ENCODE measurements around the gene RTN4. TPM values are rescaled to one million over a fixed set of nuclear protein-coding genes. Genes with fewer than 3 reads are reported as not detected.

Gene RTN4
- polyA plus RNA-seq, 1 donor (not counting 4 experiments of a cell fraction or from before 2014, with no cell fraction given), result 406 TPM

DNA sequence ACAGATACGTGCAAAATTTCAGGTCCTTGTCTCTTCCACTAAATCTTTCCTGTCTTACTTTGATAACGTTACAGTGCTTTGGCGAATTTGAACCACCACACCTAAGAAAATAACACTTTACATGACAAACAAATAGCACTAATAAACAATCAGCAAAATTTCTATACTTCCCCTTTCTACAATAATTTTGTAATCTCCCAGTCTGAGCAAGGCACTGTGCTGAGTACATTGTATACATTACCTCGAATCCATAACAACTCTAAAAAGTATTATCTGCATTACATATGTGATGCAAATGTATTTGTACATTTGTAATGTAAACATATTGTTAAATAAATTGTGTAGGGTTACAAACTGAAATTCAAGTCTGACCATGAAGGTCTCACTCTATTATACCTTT lies 49.9 kb downstream of the RTN4 start:
- Histone ChIP-seq H4K20me1 (ENCODE audit: control insufficient read depth, extremely low read depth, insufficient read depth, low read length) (peaks cover 24% of the 10 kb centered on the region), H3K9ac (ENCODE audit: control insufficient read depth, extremely low read depth, insufficient read depth, low read length) (no peak overlapping the region), H3K27ac (ENCODE audit: control insufficient read depth, insufficient read depth, low read length) (peak overlapping the region; percentile 3), H3K27me3 (ENCODE audit: control insufficient read depth, extremely low read depth, insufficient read depth, low read length) (no peaks in the 10 kb centered on the region), H2AFZ (ENCODE audit: control insufficient read depth, low read length) (no peak overlapping the region), H3K9me3 (ENCODE audit: control insufficient read depth, low read depth, low read length) (no peaks in the 10 kb centered on the region), H3K4me2 (ENCODE audit: control insufficient read depth, extremely low read depth, insufficient read depth, low read depth, low read length) (peak overlapping the region; percentile 61), H3K4me3 (ENCODE audit: control insufficient read depth in 2 of 3, extremely low read depth in 1 of 3, insufficient read depth in 2 of 3, low read depth in 1 of 3, low read length in 3 of 3) (no peak overlapping the region), H3K36me3 (ENCODE audit: control insufficient read depth in 2 of 2, extremely low read depth in 1 of 2, insufficient read depth in 2 of 2, low read length in 2 of 2) (no peaks in the 10 kb centered on the region), H3K4me1 (ENCODE audit: control insufficient read depth, extremely low read depth, insufficient read depth, low read length) (peaks cover 35% of the 10 kb centered on the region), H3K9me1 (ENCODE audit: control insufficient read depth, extremely low read depth, insufficient read depth, low read length) (peaks cover 2% of the 10 kb centered on the region), H3K79me2 (ENCODE audit: control insufficient read depth, insufficient read depth, low read length) (peaks cover 100% of the 10 kb centered on the region)
- FAIRE-seq, result no peak
- TF ChIP-seq EZH2 (IDR thresholded peaks at IDR 0.05; ENCODE audit: low read length), result no peak
- TF ChIP-seq, protein P1, sequence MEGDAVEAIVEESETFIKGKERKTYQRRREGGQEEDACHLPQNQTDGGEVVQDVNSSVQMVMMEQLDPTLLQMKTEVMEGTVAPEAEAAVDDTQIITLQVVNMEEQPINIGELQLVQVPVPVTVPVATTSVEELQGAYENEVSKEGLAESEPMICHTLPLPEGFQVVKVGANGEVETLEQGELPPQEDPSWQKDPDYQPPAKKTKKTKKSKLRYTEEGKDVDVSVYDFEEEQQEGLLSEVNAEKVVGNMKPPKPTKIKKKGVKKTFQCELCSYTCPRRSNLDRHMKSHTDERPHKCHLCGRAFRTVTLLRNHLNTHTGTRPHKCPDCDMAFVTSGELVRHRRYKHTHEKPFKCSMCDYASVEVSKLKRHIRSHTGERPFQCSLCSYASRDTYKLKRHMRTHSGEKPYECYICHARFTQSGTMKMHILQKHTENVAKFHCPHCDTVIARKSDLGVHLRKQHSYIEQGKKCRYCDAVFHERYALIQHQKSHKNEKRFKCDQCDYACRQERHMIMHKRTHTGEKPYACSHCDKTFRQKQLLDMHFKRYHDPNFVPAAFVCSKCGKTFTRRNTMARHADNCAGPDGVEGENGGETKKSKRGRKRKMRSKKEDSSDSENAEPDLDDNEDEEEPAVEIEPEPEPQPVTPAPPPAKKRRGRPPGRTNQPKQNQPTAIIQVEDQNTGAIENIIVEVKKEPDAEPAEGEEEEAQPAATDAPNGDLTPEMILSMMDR (optimal IDR thresholded peaks at IDR 0.05 in 1 of 3, IDR thresholded peaks at IDR 0.05 in 1 of 3, conservative IDR thresholded peaks at IDR 0.05 in 1 of 3; ENCODE audit: extremely low read depth in 1 of 3, insufficient read depth in 2 of 3, low read length in 3 of 3), result no peak
- dilution Hi-C loops (cut with MboI; ENCODE audit: extremely low pct_ligation_motif_present, low sequenced_read_pairs), result no loop called here
- DNase-seq (ENCODE audit: low read depth, low spot score), result no peak

DNA sequence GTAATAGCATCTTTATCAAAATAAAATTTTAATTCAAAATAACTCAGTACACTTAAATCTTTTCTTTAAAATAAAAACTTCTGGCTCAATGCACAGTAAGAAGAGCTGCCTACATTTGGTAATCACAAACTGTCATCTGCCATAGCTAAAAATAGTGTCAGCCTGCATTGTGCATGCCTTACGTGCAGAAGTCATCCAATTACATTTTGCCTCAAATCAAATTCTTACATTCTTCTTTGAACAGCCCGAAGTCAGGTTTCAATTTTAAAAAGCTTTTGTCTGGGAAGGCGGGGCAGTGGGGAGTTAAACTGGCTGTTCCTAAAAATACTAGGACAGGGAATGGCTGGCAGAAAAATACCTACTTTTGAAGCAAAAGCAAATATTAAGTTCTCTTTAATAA lies 51.1 kb downstream of the RTN4 start:
- Histone ChIP-seq H4K20me1 (ENCODE audit: control insufficient read depth, extremely low read depth, insufficient read depth, low read length) (peaks cover 29% of the 10 kb centered on the region), H3K79me2 (ENCODE audit: control insufficient read depth, insufficient read depth, low read length) (peaks cover 100% of the 10 kb centered on the region), H3K27me3 (ENCODE audit: control insufficient read depth, extremely low read depth, insufficient read depth, low read length) (no peaks in the 10 kb centered on the region), H2AFZ (ENCODE audit: control insufficient read depth, low read length) (no peak overlapping the region), H3K27ac (ENCODE audit: control insufficient read depth, insufficient read depth, low read length) (peak overlapping the region; percentile 3), H3K36me3 (ENCODE audit: control insufficient read depth in 2 of 2, extremely low read depth in 1 of 2, insufficient read depth in 2 of 2, low read length in 2 of 2) (no peaks in the 10 kb centered on the region), H3K4me3 (ENCODE audit: control insufficient read depth in 2 of 3, extremely low read depth in 1 of 3, insufficient read depth in 2 of 3, low read depth in 1 of 3, low read length in 3 of 3) (peak overlapping the region in 2 of 3 experiments; percentile 5 to 16), H3K9me3 (ENCODE audit: control insufficient read depth, low read depth, low read length) (no peaks in the 10 kb centered on the region), H3K4me2 (ENCODE audit: control insufficient read depth, extremely low read depth, insufficient read depth, low read depth, low read length) (peak overlapping the region; percentile 49), H3K4me1 (ENCODE audit: control insufficient read depth, extremely low read depth, insufficient read depth, low read length) (peaks cover 39% of the 10 kb centered on the region), H3K9ac (ENCODE audit: control insufficient read depth, extremely low read depth, insufficient read depth, low read length) (no peak overlapping the region), H3K9me1 (ENCODE audit: control insufficient read depth, extremely low read depth, insufficient read depth, low read length) (peaks cover 2% of the 10 kb centered on the region)
- dilution Hi-C loops (cut with MboI; ENCODE audit: extremely low pct_ligation_motif_present, low sequenced_read_pairs), result no loop called here
- TF ChIP-seq, protein P1 (optimal IDR thresholded peaks at IDR 0.05 in 1 of 3, IDR thresholded peaks at IDR 0.05 in 1 of 3, conservative IDR thresholded peaks at IDR 0.05 in 1 of 3; ENCODE audit: extremely low read depth in 1 of 3, insufficient read depth in 2 of 3, low read length in 3 of 3), result no peak
- no peak for TF ChIP-seq EZH2 (IDR thresholded peaks at IDR 0.05; ENCODE audit: low read length)
- FAIRE-seq, result no peak
- DNase-seq (ENCODE audit: low read depth, low spot score), result no peak
